HG03442 (cell line): ENCODE data around the gene ARHGAP31.
"Not testable (repeated sequence)": the region's sequence is repeated elsewhere in the genome, so short reads cannot be mapped to it uniquely, and the experiment has no call there.

Experiments used
- ATAC-seq: cut with Tn5 transposase; IDR thresholded peaks from one replicate; pipeline ENCODE4 v1.9.1; 2021; ENCODE audit warnings: mild to moderate bottlenecking, moderate library complexity; ENCODE audit not compliant: unreplicated experiment

ARHGAP31 gene

GRCh38 chr3:119349354-119350041 is 55.3 kb downstream of the ARHGAP31 start:
- ATAC-seq = no peak

GRCh38 chr3:119350114-119350513 is 55.9 kb downstream of the ARHGAP31 start:
- ATAC-seq = no peak

- ATAC-seq = no peak
These were observed 57.4 kb downstream of the ARHGAP31 start for GRCh38 chr3:119351581-119351980.

GRCh38 chr3:119352034-119352609 is 57.9 kb downstream of the ARHGAP31 start:
- peak; percentile 96 for ATAC-seq

GRCh38 chr3:119352863-119353527 is 58.8 kb downstream of the ARHGAP31 start:
- ATAC-seq = no peak

- ATAC-seq = not testable (repeated sequence)
These were observed 61.4 kb downstream of the ARHGAP31 start for GRCh38 chr3:119355608-119356007.

- no peak for ATAC-seq
These were observed 62.5 kb downstream of the ARHGAP31 start for GRCh38 chr3:119356646-119357045.

- ATAC-seq = no peak
These were observed 63.0 kb downstream of the ARHGAP31 start for GRCh38 chr3:119357190-119357589.

- peak; percentile 53 for ATAC-seq
These were observed 65.5 kb downstream of the ARHGAP31 start for GRCh38 chr3:119359476-119360326.

GRCh38 chr3:119360736-119361462 is 66.7 kb downstream of the ARHGAP31 start:
- ATAC-seq = no peak

GRCh38 chr3:119362010-119362409 is 67.8 kb downstream of the ARHGAP31 start:
- ATAC-seq = no peak

GRCh38 chr3:119362940-119363725 is 69.0 kb downstream of the ARHGAP31 start:
- ATAC-seq = no peak

GRCh38 chr3:119364401-119364800 is 70.2 kb downstream of the ARHGAP31 start:
- no peak for ATAC-seq

- ATAC-seq = no peak
These were observed 71.2 kb downstream of the ARHGAP31 start for GRCh38 chr3:119365418-119365817.

- ATAC-seq = no peak
These were observed 72.8 kb downstream of the ARHGAP31 start for GRCh38 chr3:119367000-119367399.

GRCh38 chr3:119368298-119368697 is 74.1 kb downstream of the ARHGAP31 start:
- ATAC-seq = no peak

GRCh38 chr3:119371786-119372185 is 77.6 kb downstream of the ARHGAP31 start:
- ATAC-seq = not testable (repeated sequence)

GRCh38 chr3:119375106-119375505 is 80.9 kb downstream of the ARHGAP31 start:
- ATAC-seq = no peak

GRCh38 chr3:119375510-119375909 is 81.3 kb downstream of the ARHGAP31 start:
- no peak for ATAC-seq

GRCh38 chr3:119376758-119377157 is 82.6 kb downstream of the ARHGAP31 start:
- no peak for ATAC-seq
